ENCODE data around the gene FMO5.
"Not testable (repeated sequence)": the region's sequence is repeated elsewhere in the genome, so short reads cannot be mapped to it uniquely, and the experiment has no call there.

FMO5 gene

DNA sequence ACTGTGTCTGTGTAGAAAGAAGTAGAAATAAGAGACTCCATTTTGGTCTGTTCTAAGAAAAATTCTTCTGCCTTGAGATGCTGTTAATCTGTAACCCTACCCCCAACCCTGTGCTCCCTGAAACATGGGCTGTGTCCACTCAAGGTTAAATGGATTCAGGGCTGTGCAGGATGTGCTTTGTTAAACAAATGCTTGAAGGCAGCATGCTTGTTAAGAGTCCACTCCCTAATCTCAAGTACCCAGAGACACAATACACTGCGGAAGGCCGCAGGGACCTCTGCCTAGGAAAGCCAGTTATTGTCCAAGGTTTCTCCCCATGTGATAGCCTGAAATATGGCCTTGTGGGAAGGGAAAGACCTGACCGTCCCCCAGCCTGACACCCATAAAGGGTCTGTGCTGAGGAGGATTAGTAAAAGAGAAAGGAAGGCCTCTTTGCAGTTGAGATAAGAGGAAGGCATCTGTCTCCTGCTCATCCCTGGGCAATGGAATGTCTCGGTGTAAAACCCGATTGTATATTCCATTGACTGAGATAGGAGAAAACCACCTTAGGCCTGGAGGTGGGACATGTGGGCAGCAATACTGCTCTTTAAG lies 15.1 kb upstream of the FMO5 start:
- not testable (repeated sequence) for DNase-seq (ENCODE audit: low spot score); FAIRE-seq

DNA sequence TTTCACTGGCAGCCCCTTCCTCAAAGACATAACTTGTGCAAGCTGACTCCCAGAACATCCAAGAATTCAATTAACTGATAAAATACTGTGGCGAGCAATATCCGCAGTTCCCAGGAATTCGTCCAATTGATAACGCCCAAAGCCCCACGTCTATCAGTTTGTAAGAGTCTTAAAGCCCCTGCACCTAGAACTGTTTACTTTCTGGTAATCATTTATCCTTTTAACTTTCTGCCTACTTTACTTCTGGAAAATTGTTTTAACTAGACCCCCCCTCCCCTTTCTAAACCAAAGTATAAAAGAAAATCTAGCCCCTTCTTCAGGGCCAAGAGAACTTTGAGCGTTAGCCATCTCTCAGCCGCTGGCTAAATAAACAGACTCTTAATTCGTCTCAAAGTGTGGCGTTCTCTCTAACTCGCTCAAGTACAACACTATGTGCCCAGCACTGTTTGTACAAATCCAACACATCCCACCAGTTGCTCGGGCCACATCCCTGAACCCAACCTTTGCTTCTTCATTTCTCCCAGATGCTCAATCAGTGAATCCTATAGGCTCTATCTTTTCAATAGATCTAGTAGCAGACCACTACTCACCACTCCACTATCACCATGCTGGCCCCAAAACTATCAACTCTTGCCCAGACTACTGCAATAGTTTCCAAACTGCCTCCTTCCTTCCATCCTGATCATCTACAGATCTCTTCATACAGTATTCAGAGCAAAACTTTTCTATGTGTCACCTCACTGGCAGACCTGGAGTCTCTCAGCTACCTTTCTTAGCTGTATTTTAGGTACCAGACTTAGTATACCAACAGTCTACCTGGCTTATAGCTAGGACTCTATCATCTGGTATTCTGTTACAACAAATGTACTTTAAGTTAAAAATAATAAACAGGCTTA lies 14.0 kb upstream of the FMO5 start:
- no peak for DNase-seq (ENCODE audit: low spot score)
- no peak for FAIRE-seq

DNA sequence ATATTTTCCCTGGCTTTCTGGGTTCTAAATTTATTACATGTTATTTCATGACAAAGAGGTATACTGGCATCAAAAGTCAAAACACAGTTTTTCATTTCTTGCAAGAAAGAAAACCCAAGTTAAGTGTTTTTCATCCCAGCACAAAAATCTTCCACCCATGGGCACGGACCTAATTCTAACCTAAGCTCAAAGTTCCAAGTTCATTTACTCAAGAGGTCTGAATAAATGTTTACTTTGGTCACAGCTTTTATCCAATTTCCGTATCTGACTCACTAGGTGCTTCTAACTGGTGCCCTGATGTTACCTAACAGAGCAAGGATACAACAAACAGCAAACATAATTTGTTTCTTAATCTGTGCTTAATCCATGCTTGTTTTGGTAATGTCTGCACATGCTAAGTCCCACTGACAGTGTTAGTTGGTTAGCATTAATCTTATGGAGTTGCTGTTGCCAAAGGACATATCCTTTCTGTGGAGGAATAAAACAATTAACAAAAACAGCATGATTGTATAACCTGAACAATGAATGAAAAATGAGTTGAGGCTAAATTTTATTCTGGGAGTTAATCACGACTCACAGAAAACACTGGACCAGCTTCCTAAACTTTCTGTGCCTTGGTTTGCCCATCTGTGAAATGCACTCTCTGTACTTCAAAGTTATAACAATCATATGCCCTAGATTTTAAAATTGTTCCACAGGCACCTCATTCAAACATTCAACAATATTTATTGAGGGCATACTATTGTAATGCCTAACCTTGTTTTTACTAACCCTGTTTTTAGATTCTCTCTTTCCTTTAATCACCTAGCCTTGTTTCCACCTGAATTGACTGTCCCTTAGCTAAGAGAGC lies 13.1 kb upstream of the FMO5 start:
- no peak for FAIRE-seq
- DNase-seq (ENCODE audit: low spot score) = no peak

DNA sequence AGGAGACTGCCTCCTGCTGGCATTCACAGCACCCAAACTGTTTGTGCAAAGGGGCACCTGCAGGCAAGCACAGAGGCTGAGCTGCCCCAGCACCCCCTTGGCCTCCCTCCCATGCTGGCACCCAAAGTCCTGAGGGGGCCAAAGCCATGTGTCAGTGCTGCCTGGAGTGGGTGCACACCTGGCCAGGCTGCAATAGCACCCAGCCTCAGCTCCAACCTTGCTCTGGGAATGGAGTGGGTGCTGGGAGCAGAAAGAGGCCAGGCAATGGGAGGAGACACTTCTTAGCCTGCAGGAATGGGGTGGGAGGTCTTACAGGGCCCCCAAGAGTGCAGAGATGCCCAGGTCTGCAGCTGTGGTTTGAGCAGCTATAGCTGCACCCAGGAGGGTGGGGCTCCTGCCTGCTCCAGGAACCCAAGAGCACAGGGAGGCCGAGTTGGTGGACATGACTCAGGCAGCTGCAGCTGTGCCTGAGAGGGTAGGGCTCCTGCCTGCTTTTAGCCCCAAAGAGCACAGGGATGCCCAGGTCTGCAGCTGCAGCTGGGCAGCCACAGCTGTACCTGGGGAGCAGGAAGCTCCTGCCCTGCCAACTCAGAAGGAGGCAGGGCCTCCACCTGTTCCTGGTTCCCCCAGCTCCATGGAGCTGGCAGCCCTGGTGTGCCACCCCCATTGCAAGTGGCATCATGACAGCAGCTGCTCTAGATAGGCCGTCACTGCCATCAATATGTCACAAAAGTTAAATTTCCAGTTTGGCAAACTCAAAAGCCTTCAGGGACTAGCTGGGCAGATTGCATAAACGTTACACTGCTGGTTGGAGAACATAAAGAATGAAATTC lies 12.0 kb upstream of the FMO5 start:
- FAIRE-seq (no peak), DNase-seq (ENCODE audit: low spot score) (no peak)

DNA sequence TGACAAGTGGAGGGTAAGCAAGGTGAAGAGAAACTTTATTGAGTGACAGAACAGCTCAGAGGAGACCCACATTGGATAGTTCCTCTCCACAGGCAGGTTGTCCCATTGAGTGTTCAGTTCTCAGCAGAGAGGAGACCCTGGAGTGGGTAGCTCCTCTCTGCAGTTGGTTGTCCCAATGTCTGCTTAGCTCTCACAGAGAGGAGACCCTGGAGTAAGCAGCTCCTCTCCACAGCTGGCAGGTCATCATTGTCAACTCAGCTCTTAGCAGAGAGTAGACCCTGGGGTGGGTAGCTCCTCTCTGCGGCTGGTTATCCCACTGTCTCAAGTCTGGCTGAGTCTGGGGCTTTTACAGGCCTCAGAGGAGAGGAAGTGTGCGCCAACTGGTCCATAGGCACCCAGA lies 11.3 kb upstream of the FMO5 start:
- DNase-seq (ENCODE audit: low spot score) (no peak), FAIRE-seq (no peak)

DNA sequence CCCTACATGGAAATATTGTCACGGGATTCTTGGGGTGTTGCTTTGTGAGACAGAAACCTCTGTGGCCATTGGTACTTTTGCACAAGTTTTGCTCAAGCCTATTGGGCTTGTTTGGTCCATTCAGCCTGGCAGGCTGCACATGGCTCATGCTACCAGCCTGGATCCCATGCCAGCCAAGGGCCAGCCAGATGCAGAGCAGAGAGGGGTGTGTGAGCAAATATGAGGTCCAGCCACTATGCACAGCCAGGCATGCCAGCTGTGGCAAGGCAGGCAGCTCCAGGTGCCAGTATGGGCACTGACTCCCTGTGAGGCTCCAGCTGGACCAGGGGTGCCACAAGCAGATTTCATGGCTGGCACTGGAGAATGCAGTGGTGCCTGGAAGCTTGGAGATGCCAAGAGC lies 10.7 kb upstream of the FMO5 start:
- no peak for FAIRE-seq
- no peak for DNase-seq (ENCODE audit: low spot score)

DNA sequence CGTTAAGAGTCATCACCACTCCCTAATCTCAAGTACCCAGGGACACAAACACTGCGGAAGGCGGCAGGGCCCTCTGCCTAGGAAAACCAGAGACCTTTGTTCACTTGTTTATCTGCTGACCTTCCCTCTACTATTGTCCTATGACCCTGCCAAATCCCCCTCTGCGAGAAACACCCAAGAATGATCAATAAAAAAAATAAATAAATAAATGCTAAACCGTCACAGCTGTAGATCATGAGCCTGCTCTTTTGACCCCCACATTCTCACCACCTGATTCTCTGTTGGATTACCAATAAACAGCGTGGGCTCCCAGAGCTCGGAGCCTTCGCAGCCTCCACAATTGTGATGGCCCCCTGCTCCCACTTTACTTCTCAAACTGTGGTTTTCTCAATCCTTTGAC lies 8.8 kb upstream of the FMO5 start:
- FAIRE-seq = not testable (repeated sequence)

DNA sequence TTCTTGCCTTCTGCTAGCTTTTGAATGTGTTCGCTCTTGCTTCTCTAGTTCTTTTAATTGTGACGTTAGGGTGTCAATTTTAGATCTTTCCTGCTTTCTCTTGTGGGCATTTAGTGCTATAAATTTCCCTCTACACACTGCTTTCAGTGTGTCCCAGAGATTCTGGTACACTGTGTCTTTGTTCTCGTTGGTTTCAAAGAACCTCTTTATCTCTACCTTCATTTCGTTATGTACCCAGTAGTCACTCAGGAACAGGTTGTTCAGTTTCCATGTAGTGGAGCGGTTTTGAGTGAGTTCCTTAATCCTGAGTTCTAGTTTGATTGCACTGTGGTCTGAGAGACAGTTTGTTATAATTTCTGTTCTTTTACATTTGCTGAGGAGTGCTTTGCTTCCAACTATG lies 5.9 kb upstream of the FMO5 start:
- DNase-seq (ENCODE audit: low spot score); FAIRE-seq: not testable (repeated sequence)

More for the DNA sequence above, 8.8 kb upstream of the FMO5 start:
- not testable (repeated sequence) for DNase-seq (ENCODE audit: low spot score)

DNA sequence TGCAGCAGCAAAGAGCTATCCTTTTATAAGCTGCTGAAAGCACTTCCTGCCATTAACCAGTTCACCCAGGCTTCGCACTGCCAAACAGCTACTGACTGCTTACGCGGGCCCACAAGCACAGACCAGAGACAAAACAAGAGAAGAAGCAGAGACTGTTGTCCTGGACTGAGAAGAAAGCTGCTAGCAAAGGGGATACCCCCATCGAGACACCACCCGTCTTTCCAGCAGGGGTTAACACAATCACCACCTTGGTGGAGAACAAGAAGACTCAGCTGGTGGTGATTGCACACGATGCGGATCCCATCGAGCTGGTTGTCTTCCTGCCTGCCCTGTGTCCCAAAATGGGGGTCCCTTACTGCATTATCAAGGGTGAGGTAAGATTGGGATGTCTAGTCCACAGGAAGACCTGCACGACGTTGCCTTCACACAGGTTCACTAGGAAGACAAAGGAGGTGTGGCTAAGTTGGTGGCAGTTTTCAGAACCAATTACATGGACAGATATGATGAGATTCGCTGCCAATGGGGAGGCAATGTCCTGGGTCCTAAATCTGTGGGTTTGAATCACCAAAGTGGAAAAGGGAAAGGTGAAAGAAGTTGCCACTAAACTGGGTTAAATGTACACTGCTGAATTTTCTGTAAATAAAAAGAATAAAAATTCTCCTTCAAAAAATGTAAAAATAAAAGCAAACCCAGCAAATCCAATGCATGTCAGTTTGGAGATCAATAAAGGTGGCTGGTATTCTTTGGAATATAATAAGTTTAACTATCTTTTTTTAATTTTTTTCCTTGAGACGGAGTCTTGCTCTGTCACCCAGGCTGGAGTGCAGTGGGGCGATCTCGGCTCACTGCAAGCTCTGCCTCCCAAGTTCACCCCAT lies 1.2 kb downstream of the FMO5 start:
- no peak for DNase-seq (ENCODE audit: low spot score)
- no peak for FAIRE-seq

DNA sequence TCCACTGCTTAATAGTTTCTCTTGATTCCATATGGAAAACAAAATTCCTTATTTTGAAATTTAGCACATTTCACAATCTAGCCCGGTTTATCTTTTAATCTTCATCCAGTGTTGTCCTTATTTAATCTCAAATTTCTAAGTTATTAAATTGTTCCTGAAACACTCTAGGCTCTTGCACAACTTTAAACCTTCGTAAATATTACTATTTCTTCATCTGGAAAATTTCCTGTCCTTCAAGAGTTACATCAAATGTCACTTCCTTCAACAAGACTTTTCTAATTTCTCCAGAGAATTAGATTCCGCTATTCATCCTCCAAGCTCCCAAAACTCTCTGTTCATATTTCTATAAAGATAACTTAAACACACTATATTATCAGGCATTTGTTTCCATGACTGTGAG lies 6.5 kb downstream of the FMO5 start:
- FAIRE-seq (no peak), DNase-seq (ENCODE audit: low spot score) (no peak)

DNA sequence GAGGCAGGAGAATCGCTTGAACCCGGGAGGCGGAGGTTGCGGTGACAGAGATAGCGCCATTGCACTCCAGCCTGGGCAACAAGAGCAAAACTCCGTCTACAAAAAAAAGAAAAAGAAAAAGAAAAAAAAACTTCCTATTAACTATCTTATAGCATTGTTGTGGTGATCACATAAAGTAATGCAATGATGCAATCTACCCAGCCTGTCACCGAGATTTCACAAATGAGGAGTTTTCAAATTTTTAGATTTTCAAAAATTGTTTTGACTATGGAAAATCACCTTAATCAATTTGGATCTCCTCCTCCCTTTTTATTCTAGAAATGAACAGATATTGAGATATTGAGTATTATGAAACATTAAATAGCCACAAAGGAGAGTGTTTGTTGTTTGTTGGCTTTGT lies 8.0 kb downstream of the FMO5 start:
- FAIRE-seq (no peak), DNase-seq (ENCODE audit: low spot score) (no peak)

DNA sequence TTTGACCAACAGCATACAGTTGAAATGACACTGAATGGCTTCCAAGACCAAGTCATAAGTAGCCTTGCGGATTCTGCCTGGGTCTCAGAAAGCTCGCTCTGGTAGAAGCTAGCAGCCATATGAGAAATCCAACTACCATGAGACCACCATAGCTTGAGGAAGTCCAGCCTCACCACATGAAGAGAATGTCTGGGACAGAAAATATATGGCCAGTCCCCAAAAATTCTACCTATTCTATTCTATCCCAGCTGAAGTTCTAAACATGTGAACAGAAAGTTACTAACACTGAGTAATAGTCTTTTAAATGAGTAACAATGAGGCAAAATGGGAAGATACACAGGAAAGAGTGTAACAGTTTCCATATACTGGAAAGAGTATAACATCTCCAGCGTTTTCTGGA lies 9.0 kb downstream of the FMO5 start:
- DNase-seq (ENCODE audit: low spot score) (no peak), FAIRE-seq (no peak)

DNA sequence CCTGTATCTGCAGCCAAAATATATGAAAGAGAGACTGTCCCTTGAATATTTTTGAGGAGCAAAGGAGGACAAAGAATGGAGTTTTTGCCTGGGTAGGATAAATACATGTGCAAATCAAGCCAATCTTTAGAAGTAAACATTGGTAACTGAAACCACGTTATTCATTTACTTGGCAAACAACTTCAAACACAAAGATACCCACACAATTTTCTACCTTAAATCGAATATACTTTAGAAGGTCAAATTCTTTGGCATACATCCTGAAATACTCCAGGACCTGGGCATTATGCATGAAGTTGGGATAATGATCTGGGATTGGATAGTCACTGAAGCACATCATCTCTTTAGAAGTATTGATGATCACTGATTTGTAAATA lies 9.6 kb downstream of the FMO5 start:
- FAIRE-seq = no peak

DNA sequence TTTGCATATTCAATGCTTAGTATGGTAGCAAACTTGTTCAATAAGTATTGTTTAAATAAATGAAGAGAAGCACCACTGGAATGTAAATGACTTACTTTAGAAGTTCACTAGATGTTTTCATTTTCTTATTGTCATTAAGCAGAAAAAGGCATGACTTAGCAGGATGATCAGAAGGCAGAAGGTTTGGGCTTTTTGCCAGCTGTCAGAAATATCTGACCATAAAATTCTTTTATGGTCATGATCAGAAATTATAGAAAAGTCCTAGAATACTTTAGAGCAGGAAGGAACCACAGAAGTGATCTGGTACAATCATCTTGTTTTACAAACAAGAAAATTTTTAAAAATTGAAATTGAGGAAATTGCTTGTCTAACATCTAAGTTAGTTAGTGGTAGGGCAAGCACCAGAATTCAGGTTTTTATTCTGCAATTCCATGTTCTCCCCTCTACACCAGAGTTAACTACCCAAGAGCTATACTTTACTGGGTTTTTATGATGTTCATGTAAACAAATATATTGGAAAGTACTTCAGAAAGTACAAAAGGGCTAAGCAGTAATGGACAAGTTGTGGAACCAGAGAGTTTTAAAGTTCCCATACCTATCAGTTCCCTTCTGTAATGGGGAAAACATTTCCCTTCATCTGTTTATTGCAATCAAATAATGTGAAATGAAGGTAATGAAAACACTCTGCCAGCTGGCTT lies 10.1 kb downstream of the FMO5 start:
- FAIRE-seq (no peak), DNase-seq (ENCODE audit: low spot score) (no peak)

More for the DNA sequence above, 9.6 kb downstream of the FMO5 start:
- no peak for DNase-seq (ENCODE audit: low spot score)

DNA sequence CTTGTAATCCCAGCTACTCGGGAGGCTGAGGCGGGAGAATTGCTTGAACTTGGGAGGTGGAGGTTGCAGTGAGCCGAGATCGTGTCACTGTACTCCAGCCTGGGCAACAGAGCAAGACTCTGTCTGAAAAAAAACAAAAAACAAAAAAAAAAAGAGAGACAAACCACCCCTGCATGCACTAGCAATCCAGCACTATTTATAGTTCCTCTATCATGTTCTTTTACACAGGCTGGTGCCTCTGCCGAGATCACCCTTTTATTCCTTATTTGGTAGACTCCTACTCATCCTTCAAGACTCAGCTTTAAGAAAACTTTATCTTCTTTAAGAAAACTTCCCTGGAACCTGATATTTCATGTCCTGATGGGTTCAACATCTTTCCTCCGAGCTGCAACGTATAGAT lies 10.8 kb downstream of the FMO5 start:
- no peak for DNase-seq (ENCODE audit: low spot score)
- no peak for FAIRE-seq

DNA sequence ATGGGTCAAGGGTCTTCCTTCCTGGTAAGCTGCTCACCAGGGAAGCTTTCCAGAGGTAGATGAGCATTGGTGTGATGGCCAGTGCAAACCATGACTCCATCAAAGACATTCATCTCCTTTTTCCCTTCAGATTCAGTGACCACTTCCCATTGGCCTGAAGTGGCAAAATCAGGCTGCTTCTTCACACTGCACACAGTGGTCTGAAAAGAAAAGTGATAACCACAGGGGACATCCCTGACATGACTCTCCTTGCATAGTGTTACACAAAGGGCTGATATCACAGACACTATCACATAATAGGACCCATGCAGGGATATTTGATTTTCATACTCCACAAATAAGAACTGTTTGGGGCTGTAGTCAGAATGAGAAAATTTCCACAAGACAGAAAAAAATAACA lies 11.9 kb downstream of the FMO5 start:
- DNase-seq (ENCODE audit: low spot score) = no peak
- FAIRE-seq = no peak

DNA sequence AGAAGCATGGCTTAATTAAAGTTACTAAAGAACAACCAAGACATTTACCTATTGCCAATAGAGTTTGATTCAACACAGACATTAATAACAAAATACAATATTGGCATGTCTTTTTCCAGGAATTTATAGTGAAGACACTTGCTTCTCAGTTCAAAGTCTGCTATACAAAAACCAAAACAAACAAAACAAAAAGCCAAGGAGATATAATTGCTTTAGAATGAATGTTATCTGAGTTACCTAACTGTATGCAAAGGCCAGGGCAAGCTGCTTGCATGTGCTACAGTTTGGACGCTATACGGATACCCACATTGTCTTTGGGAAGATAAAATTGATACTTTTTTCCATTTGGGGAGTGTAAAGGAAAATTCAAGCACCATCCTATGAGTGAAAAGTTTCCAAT lies 13.6 kb downstream of the FMO5 start:
- DNase-seq (ENCODE audit: low spot score) (no peak), FAIRE-seq (no peak)

DNA sequence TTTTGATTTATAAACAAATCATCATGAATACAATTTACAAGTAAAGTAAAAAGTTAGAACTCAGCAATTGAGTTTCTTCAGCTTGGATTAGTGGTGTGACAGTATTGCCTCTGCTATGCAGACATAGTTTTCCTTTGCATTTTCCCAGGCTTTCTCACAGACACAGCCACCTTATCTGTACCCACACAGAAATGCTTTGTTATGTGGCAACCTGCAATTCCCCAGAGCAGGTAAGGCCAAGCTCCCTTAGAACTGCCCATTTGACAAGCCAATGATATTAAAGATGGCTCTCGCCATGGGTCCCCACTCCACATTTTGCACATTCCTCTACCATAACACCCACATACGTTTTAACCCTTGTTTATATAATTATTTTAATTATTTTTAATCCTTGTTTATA lies 14.2 kb downstream of the FMO5 start:
- FAIRE-seq = no peak
- no peak for DNase-seq (ENCODE audit: low spot score)
